ENCODE data around the gene ZDHHC9.

- TF ChIP-seq CTCF (conservative IDR thresholded peaks at IDR 0.05; ENCODE audit: low read length) (no peak), EZH2phosphoT487 (IDR thresholded peaks at IDR 0.05; ENCODE audit: borderline replicate concordance) (no peak)
Observed at GRCh38 chrX:129808829-129809796, 34.6 kb downstream of the ZDHHC9 start.
